Heart left ventricle (tissue), 13 donors: ENCODE data around the gene RBP5.

Experiments used
- CTCF ChIP-seq, 12 donors: fragments of 200-600 bp; sonication (generic) in 4 of 12; IDR thresholded peaks; one replicate each; pipeline versions ENCODE4 v1.5.0 to v1.8.0; 2018 to 2022; ENCODE audit warnings: antibody characterized with exemption in 12 of 12, mild to moderate bottlenecking in 5 of 12
- POLR2A ChIP-seq, 2 donors: fragments of 450-650 bp; IDR thresholded peaks; one replicate each; pipeline ENCODE4 v1.6.1; 2017; ENCODE audit warnings: antibody characterized with exemption in 2 of 2, mild to moderate bottlenecking in 2 of 2, moderate library complexity in 2 of 2
- donor health status: ischemic (EF 13 %, LVEDD 7.1; RV severe dilation, severe dysfunction).
- donor health status: DM: no; HTN: yes; CAD: no.
- donor health status: DM: no; HTN: no; CAD: no.
- donor health status: ischemic (EF 25% LVEDD 6.9; RV normal size, moderate dysfunction).
- donor health status: ischemic (EF 25% LVEDD 5.7; RV mildly dilated, moderate dysfunction).
- donor health status: ischemic (EF 35%, LVEDD 5.7; RV mildly dilated, moderate dysfunction).
- donor health status: nonischemic (EF 11% LVEDD 7.7; RV severe dilation, severe dysfunction).
- donor health status: DM: yes; HTN: yes; CAD: no.
- donor health status: PGD.
- donor health status: ischemic (EF 29% LVEDD 5.4; RV normal size, mild dysfunction).
- donor health status: nonischemic (EF 23%, LVEDD 6.1; RV moderate dilation, normal function).

GRCh38 chr12:7121324-7121723 lies 7.4 kb downstream of the RBP5 start:
- TF ChIP-seq CTCF (IDR thresholded peaks at IDR 0.05) (no peak), POLR2A (IDR thresholded peaks at IDR 0.05) (no peak)
